22Rv1 (cell line): Measurements from ENCODE around the gene NEDD4L.

Source experiments
- H3K27ac ChIP-seq: fragments of 450-650 bp; 2 replicates; pipeline ENCODE4 v1.5.1; 2017
- CTCF ChIP-seq: fragments of 450-650 bp; IDR thresholded peaks from 2 replicates; pipeline ENCODE4 v1.5.1; 2017; ENCODE audit warnings: mild to moderate bottlenecking
- ZFX ChIP-seq: fragments of 450-650 bp; IDR thresholded peaks from 2 replicates; pipeline ENCODE4 v1.6.1; 2017; ENCODE audit warnings: antibody characterized with exemption, borderline replicate concordance

NEDD4L gene

GRCh38 chr18:58251416-58251815 is 207.4 kb downstream of the NEDD4L start:
- no peak overlapping the region for H3K27ac ChIP-seq
- TF ChIP-seq CTCF (no peak), ZFX (no peak)

GRCh38 chr18:58252166-58252565 is 208.1 kb downstream of the NEDD4L start:
- TF ChIP-seq ZFX: no peak
- no peak for TF ChIP-seq CTCF
- H3K27ac ChIP-seq: no peak overlapping the region

- TF ChIP-seq CTCF: no peak
- no peak for TF ChIP-seq ZFX
- no peak overlapping the region for H3K27ac ChIP-seq
Measured at GRCh38 chr18:58253318-58253717, 209.3 kb downstream of the NEDD4L start.

- no peak overlapping the region for H3K27ac ChIP-seq
- TF ChIP-seq CTCF (no peak), ZFX (no peak)
Measured at GRCh38 chr18:58253871-58254270, 209.8 kb downstream of the NEDD4L start.

- TF ChIP-seq CTCF: no peak
- no peak for TF ChIP-seq ZFX
- H3K27ac ChIP-seq: no peak overlapping the region; the same call in 1 of the 2 replicates
Measured at GRCh38 chr18:58254873-58255511, 211.0 kb downstream of the NEDD4L start.

GRCh38 chr18:58255701-58256311 is 211.8 kb downstream of the NEDD4L start:
- H3K27ac ChIP-seq: no peak overlapping the region

More at GRCh38 chr18:58255701-58256311, 211.8 kb downstream of the NEDD4L start:
- no peak for TF ChIP-seq ZFX
- TF ChIP-seq CTCF: no peak
